ENCODE data around the gene UNC45A. TPM values are rescaled to one million over a fixed set of nuclear protein-coding genes. Genes with fewer than 3 reads are reported as not detected.

Gene UNC45A
- total and polyA plus RNA-seq, 2 of the 4 experiments (the other 2 are of a cell fraction) = 68.9 to 100 TPM

DNA sequence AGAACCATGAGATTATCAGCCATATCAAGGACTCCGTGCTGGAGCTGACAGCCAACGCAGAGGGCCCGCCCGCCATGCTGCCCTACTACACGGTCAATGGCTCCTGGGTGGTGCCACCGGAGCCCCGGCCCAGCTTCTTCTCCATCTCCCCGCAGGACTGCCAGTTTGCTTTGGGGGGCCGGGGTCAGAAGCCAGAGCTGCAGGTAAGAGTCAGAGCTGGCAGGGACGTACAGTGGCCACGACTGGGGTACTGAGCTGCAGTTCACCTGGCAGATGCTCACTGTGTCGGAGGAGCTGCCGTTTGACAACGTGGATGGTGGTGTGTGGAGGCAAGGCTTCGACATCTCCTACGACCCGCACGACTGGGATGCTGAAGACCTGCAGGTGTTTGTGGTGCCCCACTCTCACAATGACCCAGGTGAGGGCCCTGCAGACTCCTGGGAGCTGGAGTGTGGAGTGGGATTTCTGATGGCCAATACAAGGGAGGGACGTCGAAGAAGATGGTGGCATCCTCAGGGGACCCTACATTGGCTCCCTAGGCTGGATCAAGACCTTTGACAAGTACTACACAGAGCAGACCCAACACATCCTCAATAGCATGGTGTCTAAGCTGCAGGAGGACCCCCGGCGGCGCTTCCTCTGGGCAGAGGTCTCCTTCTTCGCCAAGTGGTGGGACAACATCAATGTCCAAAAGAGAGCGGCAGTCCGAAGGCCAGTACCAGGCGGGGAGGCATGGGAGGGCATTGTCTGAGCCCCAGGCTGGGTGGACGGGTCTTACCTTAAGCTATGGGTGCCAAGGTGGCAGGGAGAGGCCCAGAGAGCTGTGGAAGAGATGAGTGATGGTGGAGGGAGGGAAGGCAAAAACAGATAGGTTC lies 29.5 kb upstream of the UNC45A start (continued):
- no peak for TF ChIP-seq FOS (IDR thresholded peaks at IDR 0.05; ENCODE audit: low read depth, low read length)

DNA sequence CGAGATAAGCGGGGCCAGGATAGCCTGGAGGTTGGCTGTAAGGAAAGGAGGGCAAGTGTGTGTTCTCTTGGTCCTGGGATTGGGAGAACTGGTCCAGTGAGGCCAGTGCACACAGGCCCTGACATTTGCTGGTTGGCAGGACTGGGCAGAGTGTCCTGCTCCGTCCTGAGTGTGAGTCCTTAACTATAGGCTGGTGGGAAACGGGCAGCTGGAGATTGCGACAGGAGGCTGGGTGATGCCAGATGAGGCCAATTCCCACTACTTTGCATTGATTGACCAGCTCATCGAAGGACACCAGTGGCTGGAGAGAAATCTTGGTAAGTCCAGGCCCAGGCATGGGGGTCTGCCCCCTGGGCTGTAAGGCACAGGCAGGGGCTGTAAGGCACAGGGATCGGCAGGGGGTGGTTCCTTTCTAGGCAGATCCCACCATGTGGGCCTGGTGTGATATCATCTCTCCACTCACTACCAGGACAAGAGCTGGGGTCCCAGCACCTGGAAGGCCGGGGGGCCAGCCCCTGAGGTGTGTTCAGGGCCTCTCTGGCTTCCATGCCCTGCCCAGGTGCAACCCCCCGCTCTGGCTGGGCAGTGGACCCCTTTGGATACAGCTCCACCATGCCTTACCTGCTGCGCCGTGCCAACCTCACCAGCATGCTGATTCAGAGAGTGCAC lies 28.8 kb upstream of the UNC45A start:
- no peak overlapping the region for H3K9ac ChIP-seq (ENCODE audit: low read depth, low read length)
- peaks cover 0 to 13% of the 10 kb centered on the region in 2 experiments; a peak in 2 of 4 replicates for H3K79me1 ChIP-seq (ENCODE audit: low read depth in 1 of 2, low read length in 2 of 2)
- H3K9me1 ChIP-seq (ENCODE audit: insufficient read depth, low read length) = no peaks in the 10 kb centered on the region
- H3K23ac ChIP-seq (ENCODE audit: low read depth, low read length) = no peak overlapping the region
- no peak overlapping the region for H3K4ac ChIP-seq (ENCODE audit: low read depth, low read length)
- 88% methylated on average over 4 of the region's 11 CpGs; no CpG with 5 or more reads in 1 of the 2 experiments for WGBS, 2 experiments (ENCODE audit: extremely low coverage in 2 of 2, insufficient read length in 1 of 2)
- no peak overlapping the region for H2BK120ac ChIP-seq (ENCODE audit: low read depth, low read length)
- H2BK5ac ChIP-seq (ENCODE audit: low read depth, low read length, poor library complexity, severe bottlenecking) = no peak overlapping the region
- H3K27me3 ChIP-seq (ENCODE audit: control insufficient read depth, insufficient read depth, low read length) = no peaks in the 10 kb centered on the region
- H2AFZ ChIP-seq (replicated peaks; ENCODE audit: low read length, poor library complexity) = no peak overlapping the region
- CTCF ChIA-PET = no interaction called here
- DNase-seq = no peak
- ATAC-seq (ENCODE audit: low read depth) = no peak
- H4K8ac ChIP-seq (ENCODE audit: low read depth in 2 of 2, low read length in 2 of 2) = no peak overlapping the region
- no peak overlapping the region for H3K56ac ChIP-seq (ENCODE audit: extremely low read depth, insufficient read depth, low read length)
- dilution Hi-C loops (cut with HindIII; ENCODE audit: low sequenced_read_pairs, unreplicated experiment) (no loop called here), intact Hi-C loops (cut with micrococcal nuclease) (no loop called here), in situ Hi-C loops (cut with MboI; ENCODE audit: low sequenced_read_pairs) (no loop called here)
- no peak overlapping the region for H4K5ac ChIP-seq (ENCODE audit: low read depth, low read length)
- peaks cover 33% of the 10 kb centered on the region for H3K36me3 ChIP-seq (ENCODE audit: control insufficient read depth, insufficient read depth, low read length)
- H2AK9ac ChIP-seq (replicated peaks; ENCODE audit: low read depth, low read length, poor library complexity) = no peak overlapping the region
- H4K20me1 ChIP-seq (ENCODE audit: insufficient read depth, low read length) = no peaks in the 10 kb centered on the region
- H3K4me1 ChIP-seq (ENCODE audit: control insufficient read depth, insufficient read depth, low read length) = peaks cover 4% of the 10 kb centered on the region; the same call in 1 of the 2 replicates
- H3K4me3 ChIP-seq (ENCODE audit: insufficient read depth, low read depth, low read length) = no peak overlapping the region
- POLR2A ChIA-PET (ENCODE audit: unreplicated experiment) = no interaction called here
- no peak overlapping the region for H3K18ac ChIP-seq (ENCODE audit: low read depth, low read length)
- H3K14ac ChIP-seq (replicated peaks; ENCODE audit: low read depth, low read length) = no peak overlapping the region
- H2BK15ac ChIP-seq (ENCODE audit: low read depth, low read length) = no peak overlapping the region
- no peak overlapping the region for H2BK20ac ChIP-seq (ENCODE audit: low read depth, low read length)
- no peaks in the 10 kb centered on the region for H3K9me3 ChIP-seq (ENCODE audit: control insufficient read depth, insufficient read depth, low read length)
- H3K4me2 ChIP-seq (ENCODE audit: low read depth, low read length) = no peak overlapping the region
- TF ChIP-seq CHD1 (IDR thresholded peaks at IDR 0.05; ENCODE audit: low read depth, low read length) (no peak), RAD21 (IDR thresholded peaks at IDR 0.05; ENCODE audit: low read length) (no peak)
- TF ChIP-seq, protein P1, sequence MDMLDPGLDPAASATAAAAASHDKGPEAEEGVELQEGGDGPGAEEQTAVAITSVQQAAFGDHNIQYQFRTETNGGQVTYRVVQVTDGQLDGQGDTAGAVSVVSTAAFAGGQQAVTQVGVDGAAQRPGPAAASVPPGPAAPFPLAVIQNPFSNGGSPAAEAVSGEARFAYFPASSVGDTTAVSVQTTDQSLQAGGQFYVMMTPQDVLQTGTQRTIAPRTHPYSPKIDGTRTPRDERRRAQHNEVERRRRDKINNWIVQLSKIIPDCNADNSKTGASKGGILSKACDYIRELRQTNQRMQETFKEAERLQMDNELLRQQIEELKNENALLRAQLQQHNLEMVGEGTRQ (IDR thresholded peaks at IDR 0.05; ENCODE audit: low read depth, low read length) = no peak
- no TSS peak for BruUV-seq (replicated peaks)
- H2AK5ac ChIP-seq (ENCODE audit: low read depth, low read length) = no peak overlapping the region
- no peak overlapping the region for H3K27ac ChIP-seq (ENCODE audit: insufficient read depth, low read length)
- no peak overlapping the region for H4K91ac ChIP-seq (ENCODE audit: insufficient read depth, low read depth, low read length)

All from IMR-90 (cell line).